ENCODE results near the gene ESRRB. TPM values are rescaled to one million over a fixed set of nuclear protein-coding genes. Genes with fewer than 3 reads are reported as not detected.

Gene ESRRB
- total RNA-seq (2014; rRNA removed; shearing (Covaris generic)): not detected in 2 replicates

DNA sequence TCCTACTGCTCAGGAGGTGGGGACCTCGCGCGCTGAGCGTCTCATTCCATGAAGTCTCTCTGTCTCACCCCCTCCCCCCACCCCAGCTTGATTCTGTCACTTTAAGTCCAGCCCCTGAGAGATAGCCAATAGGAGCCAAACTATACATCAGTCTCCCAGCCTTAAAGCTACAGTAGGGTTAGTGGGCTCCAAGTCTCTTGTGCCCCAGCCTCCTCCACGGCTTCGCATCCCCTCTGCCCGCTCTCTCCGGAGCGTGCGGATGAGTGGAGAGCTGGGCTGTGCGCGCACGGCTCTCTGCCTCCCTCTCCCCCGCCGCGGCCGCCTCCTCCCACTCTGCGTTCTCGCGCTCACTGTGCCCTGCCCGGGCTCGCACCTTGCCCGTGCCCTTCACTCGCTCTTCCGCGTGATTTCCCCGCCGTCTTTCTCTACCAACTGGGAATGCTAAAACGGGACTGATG lies at the start of gene ESRRB:
ESRRB (plus strand) TSS at position 191 of the 458 bp plus-strand sequence; CDS start at position 456, 265 bp downstream.
- DNase-seq (ENCODE audit: low spot score): peak; percentile 16
- in situ Hi-C loops (cut with HindIII; ENCODE audit: low sequenced_read_pairs): no loop called here

DNA sequence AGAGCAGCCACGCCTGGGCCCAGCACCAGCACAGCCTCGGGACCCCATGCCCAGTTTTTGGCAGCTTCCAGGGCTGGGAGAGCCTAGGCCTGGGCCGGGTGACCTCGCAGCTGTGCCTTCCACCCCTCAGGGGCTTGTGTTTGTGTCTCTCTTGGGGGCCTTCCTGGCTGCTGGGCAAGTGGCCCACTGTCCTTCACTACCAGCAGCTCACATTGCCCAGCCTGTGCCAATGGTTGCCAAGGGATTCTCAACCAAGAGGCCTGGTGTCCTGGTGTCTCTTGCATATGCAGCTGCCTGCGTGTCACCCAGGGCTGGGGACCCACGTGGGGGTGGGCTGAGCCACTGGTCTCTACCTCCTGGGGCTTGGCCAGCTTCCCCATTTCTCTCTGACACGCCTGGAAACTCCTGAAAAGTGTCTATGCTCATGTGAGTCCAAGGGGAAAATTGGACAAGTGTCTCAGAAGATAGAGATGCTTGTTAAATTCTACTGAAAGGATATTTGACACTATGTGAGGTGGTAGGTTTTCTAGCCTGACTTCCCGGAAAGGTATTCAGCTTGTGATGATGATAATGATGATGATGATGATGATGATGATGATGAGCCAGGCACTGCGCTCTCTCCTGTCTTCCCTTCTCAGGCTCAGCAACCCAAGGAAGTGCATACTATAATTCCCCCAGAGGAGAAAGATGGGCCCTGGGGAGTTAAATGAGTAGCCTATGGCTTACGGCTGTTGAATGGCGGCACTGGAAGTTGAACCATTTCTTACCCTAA lies 48.8 kb upstream of the ESRRB start:
- in situ Hi-C loops (cut with HindIII; ENCODE audit: low sequenced_read_pairs): no loop called here
- DNase-seq (ENCODE audit: low spot score): no peak

DNA sequence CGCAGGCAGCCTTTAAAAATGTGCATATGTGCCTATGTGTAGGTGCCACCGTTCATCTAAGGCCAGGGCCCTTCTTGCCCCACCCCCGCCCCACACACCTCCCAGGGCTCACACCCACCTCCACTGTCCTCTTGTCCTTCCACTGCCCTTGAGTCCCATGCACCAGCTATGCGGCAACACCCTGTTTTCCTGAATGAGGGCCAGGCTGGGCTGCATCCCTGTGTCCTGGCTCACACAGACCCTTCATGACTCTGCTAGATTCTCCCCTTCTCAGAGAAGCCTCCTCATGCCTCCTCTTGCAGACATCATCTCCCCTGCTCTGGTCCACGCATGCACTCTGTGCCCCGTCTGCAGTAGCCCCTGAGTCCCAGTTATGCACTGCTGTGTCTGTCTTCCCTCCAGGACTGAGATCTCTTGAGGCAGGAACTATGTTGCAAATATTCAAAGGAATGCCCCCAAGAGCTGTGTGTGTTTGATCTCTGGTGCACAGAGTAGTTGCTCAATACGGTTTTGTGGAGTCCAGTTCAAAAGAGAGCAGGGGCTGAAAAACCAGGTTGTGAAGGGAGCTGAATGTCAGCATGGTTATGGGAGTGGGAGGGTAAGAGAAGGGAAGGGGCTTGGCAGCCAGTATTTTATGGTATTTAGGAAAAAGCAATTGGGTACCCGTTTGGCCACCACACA lies 47.3 kb upstream of the ESRRB start:
- in situ Hi-C loops (cut with HindIII; ENCODE audit: low sequenced_read_pairs): no loop called here
- DNase-seq (ENCODE audit: low spot score): no peak

- DNase-seq (ENCODE audit: low spot score): no peak
- in situ Hi-C loops (cut with HindIII; ENCODE audit: low sequenced_read_pairs): no loop called here
Observed at GRCh38 chr14:76329154-76329928, 46.6 kb upstream of the ESRRB start.

- no peak for DNase-seq (ENCODE audit: low spot score)
- in situ Hi-C loops (cut with HindIII; ENCODE audit: low sequenced_read_pairs): no loop called here
Observed at GRCh38 chr14:76329951-76330350, 46.0 kb upstream of the ESRRB start.

DNA sequence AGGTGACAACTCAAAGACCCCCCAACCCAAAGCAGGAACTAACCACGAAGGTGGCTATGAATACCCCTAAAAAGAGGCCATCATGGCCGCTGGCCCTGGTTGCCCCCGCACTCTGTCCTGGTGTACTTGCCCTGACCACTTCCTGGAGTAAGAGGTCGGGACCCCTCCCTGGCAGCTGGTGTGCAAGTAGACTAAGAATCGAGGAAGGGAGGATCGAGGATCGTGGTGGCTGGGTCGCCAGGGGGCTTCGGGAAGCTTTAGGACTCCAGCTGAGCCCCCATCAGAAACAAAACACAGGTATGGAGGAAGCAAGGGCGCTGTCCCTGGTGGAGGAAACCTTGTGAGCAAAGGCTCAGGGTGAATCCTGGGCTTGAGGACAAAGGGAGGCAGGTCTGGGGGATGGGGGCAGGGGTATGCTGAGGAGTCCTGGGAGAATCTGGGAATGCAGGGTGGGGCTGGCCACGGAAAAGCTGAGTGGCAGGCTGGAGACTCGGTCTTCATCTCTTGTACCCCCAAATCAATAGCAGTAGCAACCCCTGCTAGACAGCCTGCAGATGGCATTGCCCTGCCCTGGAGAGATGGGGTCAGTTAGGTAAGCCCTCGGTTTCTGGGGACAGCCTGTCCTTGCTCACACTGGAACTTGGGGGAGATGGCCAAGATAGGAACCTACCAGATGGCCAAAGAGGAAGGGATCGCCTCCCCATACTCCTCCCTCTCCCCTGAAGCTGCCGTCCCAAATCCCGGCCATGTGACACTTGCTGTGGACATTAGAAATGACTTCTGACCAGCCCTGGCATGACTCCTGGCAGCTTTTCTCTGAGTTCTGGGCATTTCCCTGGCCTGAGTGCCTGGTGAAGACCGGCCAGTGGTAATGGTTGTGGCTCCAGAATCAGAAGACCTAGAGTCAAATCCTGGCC lies 45.3 kb upstream of the ESRRB start:
- DNase-seq (ENCODE audit: low spot score): no peak
- in situ Hi-C loops (cut with HindIII; ENCODE audit: low sequenced_read_pairs): no loop called here

- in situ Hi-C loops (cut with HindIII; ENCODE audit: low sequenced_read_pairs): no loop called here
- no peak for DNase-seq (ENCODE audit: low spot score)
Observed at GRCh38 chr14:76331328-76332011, 44.5 kb upstream of the ESRRB start.

DNA sequence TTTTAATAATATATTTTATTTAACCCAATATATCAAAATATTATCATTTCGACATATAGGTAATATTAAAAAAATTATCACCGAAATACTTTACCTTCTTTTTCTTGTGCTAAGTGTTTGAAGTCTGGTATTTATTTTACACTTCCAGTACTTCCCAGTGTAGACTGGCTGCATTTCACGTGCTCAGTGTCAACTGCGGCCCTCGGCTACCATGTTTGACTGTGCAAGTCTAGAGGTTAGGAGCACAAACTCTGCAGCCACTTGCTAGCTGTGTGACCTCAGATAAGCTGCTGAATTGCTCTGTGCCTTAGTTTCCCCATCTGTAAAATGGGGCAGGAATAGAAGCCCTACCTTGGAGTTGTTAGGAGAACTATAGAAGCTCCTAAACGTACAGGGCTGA lies 42.3 kb upstream of the ESRRB start:
- no peak for DNase-seq (ENCODE audit: low spot score)
- in situ Hi-C loops (cut with HindIII; ENCODE audit: low sequenced_read_pairs): no loop called here

DNA sequence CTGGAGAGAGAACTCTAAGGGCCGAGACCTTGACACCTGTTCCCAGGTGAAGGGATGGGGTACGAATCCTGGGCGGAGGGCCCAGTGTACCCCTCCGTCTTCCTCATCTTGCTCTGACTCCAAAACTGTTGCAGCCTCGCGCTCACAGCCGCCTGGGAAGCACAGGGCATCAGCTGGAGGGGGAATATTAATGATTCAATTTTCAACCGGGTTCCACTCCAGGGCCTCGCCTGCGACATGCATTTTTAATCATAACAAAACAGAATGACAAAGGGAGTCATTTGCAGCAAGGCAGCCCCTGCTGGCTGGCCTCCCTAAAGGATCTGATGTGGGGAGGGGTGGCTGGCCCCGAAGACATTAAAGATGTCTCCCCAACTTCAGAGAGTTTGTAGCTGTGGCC lies 41.6 kb upstream of the ESRRB start:
- no peak for DNase-seq (ENCODE audit: low spot score)
- in situ Hi-C loops (cut with HindIII; ENCODE audit: low sequenced_read_pairs): no loop called here

DNA sequence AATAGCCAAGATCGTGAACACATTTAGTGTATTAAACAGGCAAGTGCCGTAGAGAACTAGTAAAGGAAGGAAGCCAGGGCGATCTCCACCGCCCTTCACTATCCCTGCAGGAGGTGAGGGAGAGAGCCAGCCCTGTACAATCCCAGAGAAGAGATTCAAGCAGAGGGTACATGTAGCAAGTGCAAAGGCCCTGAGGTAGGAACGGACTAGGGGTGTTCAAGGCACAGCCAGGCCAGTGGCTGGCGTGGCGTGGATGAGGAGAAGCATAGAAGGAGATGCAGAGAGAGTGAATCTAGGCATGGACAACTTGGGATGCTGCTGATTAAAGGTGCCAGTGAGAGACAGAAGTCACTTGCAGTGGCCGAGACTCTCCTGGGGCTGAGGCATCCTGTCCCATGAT lies 39.1 kb upstream of the ESRRB start:
- in situ Hi-C loops (cut with HindIII; ENCODE audit: low sequenced_read_pairs): no loop called here
- DNase-seq (ENCODE audit: low spot score): no peak

DNA sequence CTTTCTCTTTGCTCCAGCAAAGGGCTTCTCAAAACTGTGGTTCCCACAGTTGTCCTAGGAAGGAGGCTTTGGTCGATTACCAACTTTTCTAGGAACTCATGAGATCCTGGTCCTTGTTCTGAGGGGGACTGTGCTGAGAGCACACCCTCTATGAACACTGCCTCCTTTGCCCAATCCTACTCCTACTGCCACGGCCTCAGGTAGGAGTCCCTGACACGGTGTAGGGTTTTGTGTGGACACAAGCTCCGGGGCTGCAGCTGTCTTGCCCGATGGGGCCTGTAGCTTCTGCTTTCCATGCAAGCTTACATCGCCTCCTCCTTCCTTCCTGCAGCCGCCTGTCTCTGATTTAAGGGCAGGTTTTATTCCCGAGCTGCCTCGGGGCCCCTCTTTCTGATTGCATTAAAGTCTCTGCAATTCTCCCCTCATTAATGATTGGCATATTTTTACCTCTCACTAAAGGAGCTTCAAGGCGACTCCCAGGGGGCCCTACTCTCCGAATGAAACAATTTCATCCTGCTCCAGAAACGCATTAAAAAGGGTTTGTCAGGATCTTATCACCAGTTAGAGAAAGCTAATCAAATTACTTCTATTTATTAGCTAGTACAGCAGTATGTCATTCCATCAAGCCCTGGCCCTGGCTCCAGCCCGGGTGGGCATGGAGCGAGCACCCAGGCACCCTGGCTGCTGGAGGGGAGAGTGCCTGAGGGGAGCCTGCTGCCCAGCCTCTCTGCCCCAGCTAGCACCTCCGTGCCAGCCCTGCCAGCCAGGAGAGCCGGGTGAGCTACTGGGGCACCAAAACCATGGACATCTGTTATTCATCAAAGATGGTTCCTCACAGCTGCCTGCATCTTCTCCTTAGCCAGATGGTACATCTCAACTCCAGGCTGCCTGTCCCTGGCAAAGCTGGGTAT lies 38.0 kb upstream of the ESRRB start:
- DNase-seq (ENCODE audit: low spot score): no peak
- in situ Hi-C loops (cut with HindIII; ENCODE audit: low sequenced_read_pairs): no loop called here

DNA sequence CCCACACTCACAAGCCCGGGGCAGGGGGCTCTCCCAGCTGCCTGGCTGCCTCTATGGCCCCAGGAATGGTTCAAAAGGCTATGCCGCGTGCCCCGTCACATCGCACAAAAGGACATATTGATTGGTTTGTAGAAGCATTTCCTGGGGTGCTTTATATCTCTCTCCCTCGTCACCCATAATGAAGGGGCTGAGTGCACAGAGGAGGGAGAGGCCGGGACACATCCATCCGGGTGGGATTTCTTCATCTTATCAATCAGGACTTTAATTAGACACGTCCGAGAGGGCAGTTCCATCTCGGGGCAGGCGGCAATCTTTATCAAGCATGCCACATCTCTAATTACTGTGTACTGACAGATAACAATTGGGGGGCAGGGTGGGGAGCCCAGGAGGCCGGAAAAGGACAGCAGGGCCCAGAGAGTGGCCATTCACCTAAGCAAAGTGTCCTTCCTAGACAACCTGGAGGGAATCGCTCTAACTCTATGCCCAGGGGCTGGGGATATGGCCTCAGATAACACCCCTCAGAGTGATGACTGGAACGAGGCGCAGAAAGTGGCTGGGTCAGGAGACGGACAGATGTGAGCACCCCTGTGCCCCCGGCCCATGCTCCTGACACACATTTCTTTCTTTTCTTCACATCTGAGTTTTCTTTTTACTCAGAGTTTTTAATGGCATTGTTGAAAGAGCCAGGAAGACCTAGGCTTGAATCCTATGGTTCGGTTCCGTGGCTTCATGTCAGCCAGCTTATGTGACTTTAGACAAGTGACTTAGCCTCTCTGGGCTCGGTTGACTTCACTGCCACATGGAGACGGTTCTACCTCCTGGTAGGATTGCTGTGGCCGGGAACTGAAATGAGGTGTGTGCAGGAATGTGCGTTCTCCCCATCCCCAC lies 36.0 kb upstream of the ESRRB start:
- in situ Hi-C loops (cut with HindIII; ENCODE audit: low sequenced_read_pairs): no loop called here
- DNase-seq (ENCODE audit: low spot score): no peak

- in situ Hi-C loops (cut with HindIII; ENCODE audit: low sequenced_read_pairs): no loop called here
- no peak for DNase-seq (ENCODE audit: low spot score)
Observed at GRCh38 chr14:76343386-76343785, 32.6 kb upstream of the ESRRB start.

- DNase-seq (ENCODE audit: low spot score): no peak
- in situ Hi-C loops (cut with HindIII; ENCODE audit: low sequenced_read_pairs): no loop called here
Observed at GRCh38 chr14:76346391-76347160, 29.4 kb upstream of the ESRRB start.

GRCh38 chr14:76348898-76349297 lies 27.0 kb upstream of the ESRRB start:
- in situ Hi-C loops (cut with HindIII; ENCODE audit: low sequenced_read_pairs): no loop called here
- DNase-seq (ENCODE audit: low spot score): no peak

DNA sequence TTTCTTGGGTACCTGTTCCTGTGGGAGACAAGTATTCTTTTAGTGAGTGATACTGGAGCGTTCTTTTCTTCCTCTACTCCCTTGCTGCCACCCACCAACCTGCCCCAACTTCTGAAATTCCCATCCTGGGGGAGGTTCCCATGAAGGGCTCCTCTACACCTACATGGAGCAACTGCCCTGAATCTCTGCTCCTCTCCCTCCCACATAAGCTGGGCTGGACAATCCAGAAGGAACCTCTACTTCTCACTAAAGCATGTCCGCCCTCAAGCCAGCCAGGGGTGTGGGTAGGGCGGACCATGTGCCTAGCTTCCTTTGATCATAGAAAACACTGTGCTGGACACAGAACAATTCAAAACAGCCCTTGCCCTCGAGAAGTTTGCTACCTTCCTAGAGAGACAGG lies 25.9 kb upstream of the ESRRB start:
- DNase-seq (ENCODE audit: low spot score): no peak
- in situ Hi-C loops (cut with HindIII; ENCODE audit: low sequenced_read_pairs): no loop called here
